NK-92 (cell line): ENCODE data around the gene ANKRD66.
"Not testable (repeated sequence)": the region's sequence is repeated elsewhere in the genome, so short reads cannot be mapped to it uniquely, and the experiment has no call there.

Experiments
- DNase-seq: peaks from one replicate; lab custom pipeline; 2025; ENCODE audit not compliant: unreplicated experiment; lab: John Stamatoyannopoulos, UW

The ANKRD66 gene

GRCh38 chr6:46746696-46747095 is at the start of gene ANKRD66:
Gene ANKRD66 (plus strand): TSS chr6:46746933. CDS start chr6:46751949, 5,016 bp downstream.
- no peak for DNase-seq

DNA sequence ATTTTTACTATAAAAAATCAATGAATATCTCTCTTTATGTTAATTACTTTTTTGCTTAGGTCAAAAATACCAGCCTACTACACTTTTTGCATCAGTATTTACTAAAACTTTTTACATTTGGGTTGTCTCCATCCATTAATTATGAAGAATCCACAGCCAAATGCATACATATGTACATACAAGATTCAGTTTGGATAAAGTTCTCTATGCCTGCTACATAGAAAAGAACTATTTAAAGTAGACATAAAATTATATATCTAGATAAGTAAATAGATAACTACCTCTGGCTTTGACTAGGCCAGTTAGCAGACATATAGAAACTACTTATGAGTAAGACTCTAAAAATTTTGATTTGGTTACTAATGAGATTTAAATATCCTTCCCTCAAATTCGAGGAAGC is 46.8 kb upstream of the ANKRD66 start:
- no peak for DNase-seq

GRCh38 chr6:46704562-46704961 is 42.2 kb upstream of the ANKRD66 start:
- no peak for DNase-seq

DNA sequence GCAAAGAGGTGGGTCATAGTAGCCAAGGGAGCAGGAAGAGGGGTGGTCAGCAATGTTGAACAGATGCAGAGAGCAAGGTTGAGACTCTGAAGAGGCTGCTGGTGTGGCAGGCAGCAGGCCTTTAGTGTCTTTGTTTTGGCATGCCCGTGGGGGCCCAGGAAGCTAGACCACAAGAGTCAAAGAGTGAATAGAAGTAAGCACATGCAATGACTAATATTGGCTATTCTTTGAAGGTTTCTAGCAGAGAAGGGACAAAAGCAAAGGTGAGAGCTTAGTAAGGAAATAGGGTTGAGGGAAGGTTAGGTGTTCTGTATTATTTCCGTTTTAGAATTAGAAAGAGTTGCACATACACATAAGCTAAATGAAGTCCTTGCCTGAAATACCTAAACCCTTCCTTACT is 40.3 kb upstream of the ANKRD66 start:
- no peak for DNase-seq

DNA sequence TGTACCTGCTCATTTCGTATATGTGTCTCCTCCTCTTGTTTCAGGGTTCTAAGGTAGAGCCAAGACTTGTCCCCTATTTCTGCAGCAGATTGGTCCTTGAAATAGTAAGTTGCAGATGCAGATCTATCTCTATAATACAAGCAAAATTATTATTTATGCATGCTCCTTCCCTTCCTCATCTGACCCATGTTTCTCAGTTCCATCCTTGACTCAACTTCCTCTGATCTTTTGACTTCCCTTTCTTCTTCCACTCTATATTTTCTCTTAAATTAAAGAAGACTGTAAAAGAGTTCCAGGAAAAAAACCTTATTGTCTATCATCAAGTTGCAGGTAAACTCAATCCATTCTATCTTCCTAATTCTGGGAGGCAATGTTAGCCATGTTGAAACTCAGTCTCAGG is 35.2 kb upstream of the ANKRD66 start:
- no peak for DNase-seq

GRCh38 chr6:46715141-46715540 is 31.6 kb upstream of the ANKRD66 start:
- DNase-seq: no peak

- no peak for DNase-seq
Observed at GRCh38 chr6:46719099-46719498, 27.6 kb upstream of the ANKRD66 start.

GRCh38 chr6:46720401-46720800 is 26.3 kb upstream of the ANKRD66 start:
- DNase-seq: no peak

- no peak for DNase-seq
Observed at GRCh38 chr6:46729787-46730326, 16.9 kb upstream of the ANKRD66 start.

GRCh38 chr6:46730921-46731461 is 15.7 kb upstream of the ANKRD66 start:
- no peak for DNase-seq

DNA sequence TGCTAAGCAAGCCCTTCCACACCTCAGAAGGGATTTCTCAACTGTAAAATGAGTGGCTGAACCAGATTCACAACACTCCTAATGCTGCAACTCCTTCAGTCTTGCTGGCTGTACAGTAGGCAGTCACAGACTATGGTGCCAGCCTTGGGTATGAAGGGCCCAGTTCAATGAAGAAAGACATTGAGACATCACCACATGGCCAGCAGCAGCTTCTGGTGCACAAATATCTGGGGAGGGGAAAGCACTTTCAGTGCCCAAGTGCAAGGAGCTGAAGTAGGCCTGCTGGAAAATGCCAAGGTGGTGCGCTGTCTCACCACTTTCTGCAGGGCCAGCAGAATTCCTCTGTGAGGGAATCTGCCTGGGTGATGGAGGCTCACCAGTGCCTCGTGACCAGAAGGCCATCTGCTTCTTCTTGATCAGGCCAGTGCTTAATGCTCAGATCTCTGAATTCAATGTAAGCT is 13.4 kb upstream of the ANKRD66 start:
- DNase-seq: no peak

DNA sequence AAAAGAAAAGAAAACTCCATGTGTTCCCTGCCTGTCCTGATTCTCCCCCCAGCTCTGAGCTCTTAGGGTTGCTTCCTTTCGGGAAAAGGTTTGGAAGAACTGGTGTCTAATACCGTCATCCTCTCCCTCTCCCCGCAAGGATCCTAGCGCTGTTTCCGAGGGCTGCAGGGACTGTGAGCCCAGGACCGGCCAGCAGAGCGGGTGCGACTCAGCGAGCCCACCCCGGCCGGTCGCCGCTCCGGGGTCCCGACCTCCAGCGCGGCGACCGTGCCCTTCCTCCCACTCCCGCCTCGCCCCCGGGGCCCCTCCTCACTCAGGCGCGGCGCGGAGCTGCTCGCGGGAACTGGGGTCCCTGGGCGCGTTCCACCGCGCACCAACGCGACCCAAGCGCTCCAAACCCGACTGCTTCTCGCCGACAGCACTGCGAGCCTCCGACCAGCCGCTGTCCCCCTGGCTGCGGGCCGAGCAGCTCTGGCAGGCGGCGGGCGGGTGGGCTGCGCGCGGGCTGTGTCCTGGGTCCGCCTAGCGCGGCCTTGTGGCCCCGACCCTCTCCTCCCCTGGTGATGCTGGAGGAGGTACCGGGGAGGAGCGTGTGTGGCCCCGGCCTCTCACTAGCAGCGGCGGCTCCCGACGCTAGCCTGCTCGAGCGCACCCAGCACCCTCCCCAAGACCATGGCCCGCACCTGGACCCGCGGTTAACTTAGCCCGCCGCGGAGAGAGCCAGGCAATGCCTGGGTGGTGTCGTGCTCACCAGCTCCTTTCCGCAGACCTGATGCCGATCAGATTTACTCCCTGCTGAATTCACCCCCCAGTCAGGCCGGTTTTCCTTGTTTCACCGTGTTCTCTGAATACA is 11.6 kb upstream of the ANKRD66 start, which contains the start of gene PLA2G7:
TSS of gene PLA2G7 (minus strand) at position 509 of the 853 bp plus-strand sequence. CDS start 12,484 bp downstream, outside the sequence.
- DNase-seq: no peak

- DNase-seq: no peak
Observed at GRCh38 chr6:46735720-46736031, 11.1 kb upstream of the ANKRD66 start.

GRCh38 chr6:46736906-46737305 is 9.8 kb upstream of the ANKRD66 start:
- DNase-seq: no peak

DNA sequence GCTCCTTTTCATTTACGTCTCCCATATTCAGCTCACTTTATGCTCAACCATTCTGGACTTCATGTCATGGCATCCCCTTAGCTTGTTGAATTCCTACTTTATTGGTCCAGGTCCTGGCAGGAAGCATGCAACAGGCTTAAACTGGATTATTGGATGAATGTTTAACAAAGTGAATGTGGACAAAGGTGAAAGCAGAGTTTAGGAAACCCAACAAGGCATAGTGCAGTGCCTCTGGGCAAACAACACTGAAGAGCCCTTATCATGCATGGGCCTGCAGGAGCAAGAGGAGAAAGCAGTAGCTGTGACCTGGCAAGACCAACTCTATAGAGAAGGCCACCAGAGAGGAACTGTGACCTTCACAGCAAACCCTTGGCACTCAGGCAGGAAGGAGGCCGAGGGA is 5.3 kb upstream of the ANKRD66 start:
- no peak for DNase-seq

- DNase-seq: no peak
Observed at GRCh38 chr6:46741910-46742309, 4.8 kb upstream of the ANKRD66 start.

- no peak for DNase-seq
Observed at GRCh38 chr6:46743425-46744158, 3.1 kb upstream of the ANKRD66 start.

- not testable (repeated sequence) for DNase-seq
Observed at GRCh38 chr6:46744159-46744725, 2.5 kb upstream of the ANKRD66 start.

DNA sequence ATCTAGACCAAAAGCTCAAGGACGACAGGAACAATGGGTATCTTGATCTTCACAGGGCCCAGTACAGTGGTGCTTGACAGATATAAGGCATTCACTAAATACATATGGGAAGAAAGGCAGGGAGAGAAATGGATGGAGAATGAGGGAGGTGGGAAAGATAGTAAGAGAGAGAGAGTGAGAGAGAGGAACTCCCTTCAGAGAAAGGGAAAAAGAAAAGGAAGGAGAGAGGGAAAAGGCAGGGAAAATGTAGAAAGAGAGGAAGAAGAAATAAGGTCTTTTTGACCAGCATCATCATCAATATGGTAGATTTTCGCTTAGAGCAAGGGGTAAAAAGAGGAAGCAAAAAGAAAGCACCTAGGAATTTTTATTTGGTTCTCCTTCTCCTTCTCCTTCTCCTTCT is 760 bp upstream of the ANKRD66 start:
- no peak for DNase-seq

DNA sequence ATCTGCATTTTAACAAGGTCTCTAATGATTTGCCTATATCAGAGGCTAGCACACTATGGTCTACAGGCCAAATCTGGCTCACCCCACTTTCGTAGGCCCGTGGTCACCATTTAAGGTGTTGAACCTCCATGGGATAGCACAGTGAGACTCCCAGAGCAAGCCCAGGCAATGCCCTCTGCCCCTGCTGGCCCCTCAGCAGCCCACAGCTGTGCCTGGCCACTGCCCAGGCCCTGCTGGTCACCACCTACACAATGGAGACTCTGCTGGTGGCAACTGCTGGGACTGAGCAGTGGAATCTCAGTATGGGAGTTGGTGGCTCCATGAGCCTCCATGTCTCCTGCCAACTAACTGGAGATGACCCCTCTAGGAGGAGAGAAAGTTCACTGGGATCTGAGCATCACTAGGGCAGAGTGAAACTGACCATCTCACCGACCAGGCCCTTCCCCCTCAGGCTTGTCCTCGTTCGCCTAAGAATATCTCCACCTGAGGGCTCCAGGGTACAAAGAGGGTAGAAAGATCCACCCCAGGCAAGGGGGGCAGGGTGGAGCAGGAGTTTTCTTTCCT is 2.3 kb downstream of the ANKRD66 start:
- no peak for DNase-seq

DNA sequence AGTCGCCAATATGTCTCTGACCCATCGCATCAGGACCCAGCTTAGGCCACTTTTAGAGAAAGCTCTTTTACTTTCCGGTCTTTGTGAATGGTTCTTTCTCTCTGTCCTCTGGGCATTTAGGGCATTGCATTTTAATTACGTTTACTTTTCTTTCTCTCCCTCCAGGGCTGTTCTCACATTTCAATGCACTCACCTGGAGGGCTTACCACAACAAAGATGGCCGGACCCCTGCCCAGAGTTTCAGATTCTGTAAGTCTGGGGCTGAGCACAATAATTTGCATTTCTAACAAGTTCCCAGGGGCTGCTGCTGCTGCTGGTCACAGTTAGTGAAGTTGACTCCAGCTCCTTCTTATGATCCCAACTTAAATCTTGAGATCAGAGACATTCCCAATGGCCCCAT is 3.0 kb downstream of the ANKRD66 start:
- DNase-seq: no peak
